Mesothelial cell of epicardium (in vitro differentiated cells): ENCODE results near the gene TRIM63. TPM values are rescaled to one million over a fixed set of nuclear protein-coding genes. Genes with fewer than 3 reads are reported as not detected.

ENCODE experiments used
- DNase-seq, 2 experiments: peaks; one replicate each; pipeline ENCODE4 v3.0.0; 2021; ENCODE audit warnings: low spot score in 2 of 2; ENCODE audit not compliant: unreplicated experiment in 2 of 2
- H3K27ac Mint-ChIP-seq: 2 replicates; pipeline ENCODE4 v1.8.0; 2021; ENCODE audit warnings: mixed read lengths
- H3K27me3 Mint-ChIP-seq: 2 replicates; pipeline ENCODE4 v1.8.0; 2021; ENCODE audit warnings: low read depth, mixed read lengths
- H3K36me3 Mint-ChIP-seq: 2 replicates; pipeline ENCODE4 v1.8.0; 2021; ENCODE audit warnings: mixed read lengths
- H3K4me1 Mint-ChIP-seq: 2 replicates; pipeline ENCODE4 v1.8.0; 2021; ENCODE audit warnings: mixed read lengths
- H3K4me3 Mint-ChIP-seq: 2 replicates; pipeline ENCODE4 v1.8.0; 2021; ENCODE audit warnings: mild to moderate bottlenecking, moderate library complexity, mixed read lengths
- H3K9me3 Mint-ChIP-seq: 2 replicates; pipeline ENCODE4 v1.8.0; 2021; ENCODE audit warnings: mixed read lengths
- total RNA-seq: library from RNA; stranded (reverse); gene quantifications from 3 replicates; pipeline ENCODE4 v1.2.1, GENCODE V29; 2021
- TF ChIP-seq, protein P1 (sequence below): fragments of 200-600 bp; sonication (generic); IDR thresholded peaks from one replicate; pipeline ENCODE4 v1.5.0; 2021; ENCODE audit warnings: antibody characterized with exemption; ENCODE audit not compliant: unreplicated experiment

The TRIM63 gene
- total RNA-seq, 1 donor from 2014 or later: 1.9 TPM

DNA sequence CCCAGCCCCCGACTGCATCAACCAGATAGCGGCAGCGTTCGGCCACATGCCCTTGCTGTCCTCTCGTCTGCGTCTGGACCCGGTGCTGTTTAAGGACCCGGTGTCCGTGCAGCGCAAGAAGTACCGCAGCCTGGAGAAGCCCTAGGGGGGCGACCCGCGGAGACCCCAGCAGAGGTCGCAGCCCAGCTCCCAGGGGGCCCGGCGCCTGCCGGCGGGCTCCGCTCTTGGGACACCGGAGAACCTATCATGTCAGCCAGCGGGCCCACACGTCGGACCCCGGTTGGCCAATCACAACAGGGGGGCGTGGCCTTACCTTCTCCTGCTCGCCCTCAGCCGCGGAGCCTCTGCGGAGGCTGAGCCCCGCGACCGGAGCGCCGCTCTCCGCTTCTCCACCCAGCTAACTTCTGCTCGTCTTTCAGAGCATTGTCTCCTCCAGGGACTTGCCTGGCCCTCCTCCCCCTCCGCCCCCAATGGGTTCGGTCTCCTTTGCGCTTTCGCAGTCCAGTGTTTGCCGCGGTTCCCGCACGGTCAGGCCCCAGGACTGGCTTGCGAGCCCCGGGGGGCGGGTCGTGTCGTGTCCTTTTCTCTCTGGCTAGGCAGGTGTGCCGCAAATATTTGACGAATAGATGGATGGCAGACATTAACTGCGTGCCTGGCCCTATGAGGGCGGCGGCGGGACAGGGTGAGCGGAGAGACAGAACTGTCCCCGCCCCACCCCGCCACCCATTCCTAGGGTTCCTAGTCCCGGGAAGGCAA lies 32.0 kb downstream of the TRIM63 start:
- H3K4me1 Mint-ChIP-seq: peaks cover 18% of the 10 kb centered on the region
- TF ChIP-seq, protein P1, sequence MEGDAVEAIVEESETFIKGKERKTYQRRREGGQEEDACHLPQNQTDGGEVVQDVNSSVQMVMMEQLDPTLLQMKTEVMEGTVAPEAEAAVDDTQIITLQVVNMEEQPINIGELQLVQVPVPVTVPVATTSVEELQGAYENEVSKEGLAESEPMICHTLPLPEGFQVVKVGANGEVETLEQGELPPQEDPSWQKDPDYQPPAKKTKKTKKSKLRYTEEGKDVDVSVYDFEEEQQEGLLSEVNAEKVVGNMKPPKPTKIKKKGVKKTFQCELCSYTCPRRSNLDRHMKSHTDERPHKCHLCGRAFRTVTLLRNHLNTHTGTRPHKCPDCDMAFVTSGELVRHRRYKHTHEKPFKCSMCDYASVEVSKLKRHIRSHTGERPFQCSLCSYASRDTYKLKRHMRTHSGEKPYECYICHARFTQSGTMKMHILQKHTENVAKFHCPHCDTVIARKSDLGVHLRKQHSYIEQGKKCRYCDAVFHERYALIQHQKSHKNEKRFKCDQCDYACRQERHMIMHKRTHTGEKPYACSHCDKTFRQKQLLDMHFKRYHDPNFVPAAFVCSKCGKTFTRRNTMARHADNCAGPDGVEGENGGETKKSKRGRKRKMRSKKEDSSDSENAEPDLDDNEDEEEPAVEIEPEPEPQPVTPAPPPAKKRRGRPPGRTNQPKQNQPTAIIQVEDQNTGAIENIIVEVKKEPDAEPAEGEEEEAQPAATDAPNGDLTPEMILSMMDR: no peak
- H3K27me3 Mint-ChIP-seq: peaks cover 2% of the 10 kb centered on the region
- H3K27ac Mint-ChIP-seq: peak overlapping the region; percentile 96
- peak overlapping the region; percentile 94 for H3K4me3 Mint-ChIP-seq
- DNase-seq: peak; percentile 93 to 94
- H3K9me3 Mint-ChIP-seq: no peaks in the 10 kb centered on the region
- H3K36me3 Mint-ChIP-seq: no peaks in the 10 kb centered on the region

DNA sequence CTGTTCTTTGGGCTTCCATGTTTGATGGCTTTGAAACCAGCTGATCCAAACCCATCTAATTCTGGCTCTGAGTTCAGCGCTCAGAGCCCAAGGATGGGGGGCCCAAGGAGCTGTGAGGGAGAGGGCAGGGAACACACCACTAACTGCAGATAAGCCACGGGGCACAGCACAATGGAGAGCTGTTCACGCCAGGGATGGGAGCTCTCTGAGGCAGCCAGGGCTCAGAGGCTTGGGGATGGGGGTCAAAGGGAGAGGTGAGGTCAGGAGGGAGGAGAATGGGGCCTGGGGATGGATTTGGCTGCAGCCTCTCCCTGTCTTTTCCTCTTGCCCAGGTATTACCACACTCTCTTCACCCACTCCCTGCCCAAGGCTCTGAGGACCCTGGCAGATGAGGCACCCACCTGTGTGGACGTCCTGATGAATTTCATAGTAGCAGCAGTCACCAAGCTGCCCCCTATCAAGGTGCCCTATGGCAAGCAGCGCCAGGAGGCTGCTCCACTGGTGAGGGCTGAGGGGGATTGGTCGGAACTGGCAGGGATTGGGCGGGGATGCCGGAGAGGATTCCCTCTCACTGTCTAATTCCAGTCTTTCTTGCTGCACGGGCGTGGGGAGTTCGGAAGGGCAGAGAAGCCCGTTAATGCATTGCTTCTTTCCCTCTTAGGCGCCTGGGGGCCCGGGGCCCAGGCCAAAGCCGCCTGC lies 32.8 kb downstream of the TRIM63 start:
- TF ChIP-seq, protein P1: no peak
- H3K9me3 Mint-ChIP-seq: no peaks in the 10 kb centered on the region
- DNase-seq: no peak
- peak overlapping the region; percentile 50 for H3K27ac Mint-ChIP-seq
- H3K27me3 Mint-ChIP-seq: peaks cover 2% of the 10 kb centered on the region
- no peaks in the 10 kb centered on the region for H3K36me3 Mint-ChIP-seq
- peak overlapping the region; percentile 94 for H3K4me3 Mint-ChIP-seq
- peaks cover 18% of the 10 kb centered on the region for H3K4me1 Mint-ChIP-seq

DNA sequence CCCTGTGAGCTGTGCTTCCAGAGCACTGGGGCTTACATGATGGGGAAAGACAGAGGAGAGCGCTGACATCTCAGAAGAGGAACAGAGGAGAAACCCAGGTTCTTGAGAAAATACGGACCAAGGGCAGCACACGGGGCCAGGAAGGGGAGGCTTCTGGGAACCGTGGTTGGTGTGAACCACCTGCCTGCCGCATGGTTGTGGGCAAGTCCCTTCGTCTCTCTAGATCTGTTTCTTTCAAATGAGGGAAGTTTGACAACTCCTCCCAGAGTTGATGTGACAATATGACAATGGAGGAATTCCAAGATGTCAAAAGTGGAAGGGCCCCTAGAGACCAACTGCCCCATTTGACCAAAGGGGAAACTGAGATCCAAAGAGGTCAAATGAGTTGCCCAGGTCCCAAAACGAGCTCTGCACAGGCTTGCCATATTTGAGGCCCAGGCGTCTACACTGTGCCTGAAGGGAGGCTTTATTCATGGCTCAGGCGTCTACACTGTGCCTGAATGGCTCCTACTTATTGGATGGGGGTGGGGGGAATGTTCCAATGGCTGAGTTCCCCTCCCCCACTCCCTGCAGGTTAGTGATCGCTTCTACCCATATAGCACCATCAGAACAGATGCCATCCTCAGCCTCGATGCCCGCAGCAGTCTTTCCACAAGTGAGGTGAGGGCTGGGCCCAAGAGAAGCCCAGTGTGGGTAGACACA lies 34.6 kb downstream of the TRIM63 start:
- Mint-ChIP-seq H3K9me3 (no peaks in the 10 kb centered on the region), H3K36me3 (no peaks in the 10 kb centered on the region), H3K27ac (peak overlapping the region; percentile 80), H3K27me3 (peaks cover 2% of the 10 kb centered on the region), H3K4me3 (no peak overlapping the region), H3K4me1 (peaks cover 19% of the 10 kb centered on the region)
- TF ChIP-seq, protein P1: no peak
- no peak for DNase-seq

DNA sequence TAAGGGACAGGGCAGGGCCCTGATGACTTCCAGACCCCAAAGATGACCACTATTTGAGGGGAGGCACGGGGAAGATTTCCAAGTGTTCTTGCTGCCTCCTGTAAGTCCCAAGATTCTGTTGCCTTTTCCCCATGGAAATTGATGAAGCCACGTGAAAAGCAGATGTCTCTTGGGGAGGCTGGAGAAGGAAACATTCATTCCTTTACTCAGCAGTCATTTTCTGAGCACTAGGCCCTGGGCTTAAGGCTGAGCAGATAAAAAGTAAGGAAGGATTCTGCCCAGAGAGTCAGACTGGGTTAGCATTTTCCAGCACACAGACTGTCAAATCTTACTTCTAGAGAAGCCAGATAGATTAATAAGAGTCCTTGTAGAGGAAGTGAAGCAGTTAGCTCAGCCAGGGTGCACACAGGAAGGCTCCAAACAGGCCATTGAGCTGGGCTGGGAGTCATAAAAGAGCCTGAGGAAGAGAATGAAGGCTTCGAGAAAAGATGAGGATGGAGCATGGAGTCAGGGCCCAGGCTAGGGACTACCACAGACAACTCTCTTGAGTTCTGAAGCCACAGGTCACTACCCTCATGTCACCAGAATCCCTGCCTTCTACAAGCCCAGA lies 35.7 kb downstream of the TRIM63 start:
- TF ChIP-seq, protein P1: no peak
- no peak for DNase-seq
- no peaks in the 10 kb centered on the region for H3K9me3 Mint-ChIP-seq
- H3K36me3 Mint-ChIP-seq: no peaks in the 10 kb centered on the region
- peaks cover 20% of the 10 kb centered on the region for H3K4me1 Mint-ChIP-seq
- H3K4me3 Mint-ChIP-seq: no peak overlapping the region
- H3K27me3 Mint-ChIP-seq: peaks cover 2% of the 10 kb centered on the region
- H3K27ac Mint-ChIP-seq: peak overlapping the region; percentile 80

DNA sequence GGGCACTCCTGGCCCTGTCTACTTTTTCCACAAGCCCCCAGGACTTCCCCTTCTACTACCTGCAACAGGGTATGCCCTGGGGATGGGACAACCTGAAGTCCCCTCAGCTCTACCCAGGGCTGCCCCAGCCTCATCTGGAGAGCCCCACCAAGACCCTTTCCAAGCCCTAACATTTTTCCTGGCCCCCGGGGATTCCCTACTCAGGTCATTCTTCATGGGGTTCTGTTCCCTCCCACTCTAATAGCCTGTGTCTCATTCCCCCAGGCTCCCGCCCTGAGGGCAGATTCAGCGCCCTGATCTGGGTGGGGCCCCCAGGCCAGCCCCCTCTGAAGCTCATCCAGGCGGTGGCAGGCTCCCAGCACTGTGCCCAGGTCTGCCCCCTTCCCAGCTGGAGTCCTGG lies 36.2 kb downstream of the TRIM63 start:
- Mint-ChIP-seq H3K9me3 (no peaks in the 10 kb centered on the region), H3K27ac (no peak overlapping the region), H3K4me1 (peaks cover 16% of the 10 kb centered on the region), H3K27me3 (peaks cover 2% of the 10 kb centered on the region), H3K4me3 (no peak overlapping the region), H3K36me3 (no peaks in the 10 kb centered on the region)
- no peak for DNase-seq
- TF ChIP-seq, protein P1: no peak
